HUES48 (cell line): ENCODE measurements around the gene GABRD.

Experiments
- H3K27ac ChIP-seq: one replicate; pipeline ENCODE4 v1.7.0; 2013; ENCODE audit warnings: low read depth, low read length, inconsistent platforms
- H3K27me3 ChIP-seq: 2 replicates; pipeline ENCODE4 v1.6.1; 2013; ENCODE audit warnings: mild to moderate bottlenecking, low read length; ENCODE audit not compliant: control insufficient read depth, insufficient read depth
- H3K36me3 ChIP-seq: 2 replicates; pipeline ENCODE4 v1.6.1; 2013; ENCODE audit warnings: low read length; ENCODE audit not compliant: control insufficient read depth, insufficient read depth
- H3K4me1 ChIP-seq: 2 replicates; pipeline ENCODE4 v1.6.1; 2013; ENCODE audit warnings: mild to moderate bottlenecking, low read length; ENCODE audit not compliant: control insufficient read depth, insufficient read depth
- H3K4me3 ChIP-seq: 2 replicates; pipeline ENCODE4 v1.5.1; 2013; ENCODE audit warnings: mild to moderate bottlenecking, low read depth, low read length
- H3K9ac ChIP-seq: 2 replicates; pipeline ENCODE4 v1.6.1; 2013; ENCODE audit warnings: mild to moderate bottlenecking, low read depth, low read length, moderate library complexity
- H3K9me3 ChIP-seq: 2 replicates; pipeline ENCODE4 v1.6.1; 2013; ENCODE audit warnings: low read length; ENCODE audit not compliant: control insufficient read depth, insufficient read depth

The GABRD gene

GRCh38 chr1:2001773-2002411, 17.3 kb upstream of the GABRD start:
- no peaks in the 10 kb centered on the region for H3K4me1 ChIP-seq
- H3K9me3 ChIP-seq = no peaks in the 10 kb centered on the region
- peaks cover 6% of the 10 kb centered on the region for H3K27me3 ChIP-seq
- H3K36me3 ChIP-seq = no peaks in the 10 kb centered on the region
- no peak overlapping the region for H3K4me3 ChIP-seq
- no peak overlapping the region for H3K9ac ChIP-seq
- no peak overlapping the region for H3K27ac ChIP-seq

GRCh38 chr1:2003541-2004131, 15.5 kb upstream of the GABRD start, which contains the start of gene CFAP74:
Gene CFAP74 (minus strand): TSS chr1:2003786. CDS start chr1:1990956, 12,830 bp downstream.
- no peak within 1 kb of the TSS for H3K27ac ChIP-seq
- H3K27me3 ChIP-seq = peaks cover 6% of the 10 kb centered on the region
- no peaks in the 10 kb centered on the region for H3K36me3 ChIP-seq
- H3K9ac ChIP-seq = no peak within 1 kb of the TSS
- H3K4me1 ChIP-seq = no peaks in the 10 kb centered on the region
- peak within 1 kb of the TSS; percentile 55; the same call in 1 of the 2 replicates for H3K4me3 ChIP-seq
- H3K9me3 ChIP-seq = no peaks in the 10 kb centered on the region

GRCh38 chr1:2004856-2005255, 14.3 kb upstream of the GABRD start:
- Histone ChIP-seq H3K4me3 (no peak overlapping the region), H3K27me3 (peaks cover 6% of the 10 kb centered on the region), H3K36me3 (no peaks in the 10 kb centered on the region), H3K27ac (no peak overlapping the region), H3K9ac (no peak overlapping the region), H3K9me3 (no peaks in the 10 kb centered on the region), H3K4me1 (no peaks in the 10 kb centered on the region)

- Histone ChIP-seq H3K27me3 (no peaks in the 10 kb centered on the region), H3K9ac (no peak overlapping the region), H3K4me3 (no peak overlapping the region), H3K27ac (no peak overlapping the region), H3K36me3 (no peaks in the 10 kb centered on the region), H3K4me1 (no peaks in the 10 kb centered on the region), H3K9me3 (no peaks in the 10 kb centered on the region)
Measured at GRCh38 chr1:2009101-2010053, 9.8 kb upstream of the GABRD start.

GRCh38 chr1:2014181-2014580, 5.0 kb upstream of the GABRD start:
- H3K36me3 ChIP-seq = no peaks in the 10 kb centered on the region
- no peak overlapping the region for H3K27ac ChIP-seq
- no peak overlapping the region for H3K4me3 ChIP-seq
- H3K9ac ChIP-seq = no peak overlapping the region
- 0 out of 2 replicates have a peak, but pooled peaks cover 2% of the 10 kb centered on the region for H3K27me3 ChIP-seq
- H3K4me1 ChIP-seq = no peaks in the 10 kb centered on the region; the same call in 1 of the 2 replicates
- H3K9me3 ChIP-seq = no peaks in the 10 kb centered on the region

- Histone ChIP-seq H3K4me1 (no peaks in the 10 kb centered on the region; the same call in 1 of the 2 replicates), H3K27ac (no peak overlapping the region), H3K36me3 (no peaks in the 10 kb centered on the region), H3K9me3 (no peaks in the 10 kb centered on the region), H3K4me3 (no peak overlapping the region), H3K27me3 (peaks cover 9% of the 10 kb centered on the region), H3K9ac (no peak overlapping the region)
Measured at GRCh38 chr1:2014741-2015735, 4.1 kb upstream of the GABRD start.

GRCh38 chr1:2016123-2016522, 3.0 kb upstream of the GABRD start:
- Histone ChIP-seq H3K36me3 (no peaks in the 10 kb centered on the region), H3K27ac (no peak overlapping the region), H3K4me3 (no peak overlapping the region), H3K9ac (no peak overlapping the region), H3K4me1 (no peaks in the 10 kb centered on the region; the same call in 1 of the 2 replicates), H3K27me3 (peaks cover 19% of the 10 kb centered on the region), H3K9me3 (no peaks in the 10 kb centered on the region)

- Histone ChIP-seq H3K4me3 (peak overlapping the region; percentile 38; the same call in 1 of the 2 replicates), H3K27me3 (peaks cover 23% of the 10 kb centered on the region), H3K9ac (no peak overlapping the region), H3K36me3 (no peaks in the 10 kb centered on the region), H3K9me3 (no peaks in the 10 kb centered on the region), H3K27ac (no peak overlapping the region), H3K4me1 (no peaks in the 10 kb centered on the region; the same call in 1 of the 2 replicates)
Measured at GRCh38 chr1:2018217-2019171, 651 bp upstream of the GABRD start.

- no peak overlapping the region for H3K27ac ChIP-seq
Measured at GRCh38 chr1:2019571-2020309, 595 bp downstream of the GABRD start.

More at GRCh38 chr1:2019571-2020309, 595 bp downstream of the GABRD start:
- H3K36me3 ChIP-seq = no peaks in the 10 kb centered on the region
- no peaks in the 10 kb centered on the region; the same call in 1 of the 2 replicates for H3K4me1 ChIP-seq
- H3K27me3 ChIP-seq = peaks cover 23% of the 10 kb centered on the region
- no peak overlapping the region for H3K9ac ChIP-seq
- peak overlapping the region; percentile 52; the same call in 1 of the 2 replicates for H3K4me3 ChIP-seq
- no peaks in the 10 kb centered on the region for H3K9me3 ChIP-seq
